AG04450 (cell line): Measurements from ENCODE around the gene PAM16. TPM values are rescaled to one million over a fixed set of nuclear protein-coding genes. Genes with fewer than 3 reads are reported as not detected.

Source experiments
- CTCF ChIA-PET: fragments of 300-600, 350-600 bp; formaldehyde crosslinking; extraction: SDS; loops from one replicate; lab custom pipeline; 2022; ENCODE audit warnings: antibody characterized with exemption, inconsistent platforms; lab: Charles Lee
- POLR2A ChIA-PET: fragments of 350-600 bp; formaldehyde crosslinking; extraction: SDS; loops from one replicate; lab custom pipeline; 2021; ENCODE audit warnings: antibody characterized with exemption, inconsistent platforms; lab: Yijun Ruan, JAX
- DNase-seq: peaks from one replicate; pipeline ENCODE4 v3.0.0-alpha.2; 2011; ENCODE audit warnings: low read depth, low spot score
- H3K27ac ChIP-seq: one replicate; pipeline ENCODE4 v1.5.1; 2012; ENCODE audit warnings: low read depth, low read length, control low read depth
- H3K27me3 ChIP-seq: one replicate; pipeline ENCODE4 v1.6.0; 2012; ENCODE audit warnings: low read length; ENCODE audit not compliant: control insufficient read depth, insufficient read depth
- H3K4me3 ChIP-seq: 2 replicates; pipeline ENCODE4 v1.5.1; 2011; ENCODE audit warnings: mild to moderate bottlenecking, low read depth, low read length, control low read depth
- H3K9me3 ChIP-seq: 2 replicates; pipeline ENCODE4 v1.5.1; 2012; ENCODE audit warnings: low read length; ENCODE audit not compliant: control insufficient read depth, insufficient read depth
- CTCF ChIP-seq: IDR thresholded peaks from 2 replicates; pipeline ENCODE4 v1.5.1; 2011; ENCODE audit warnings: low read depth, low read length, control low read depth, inconsistent platforms
- polyA plus RNA-seq: library from polyadenylated mRNA; depleted of rRNA; stranded (reverse); fragments of >200 nt; gene quantifications from 2 replicates; pipeline ENCODE4 v1.2.3, GENCODE V29; 2011

The PAM16 gene
- polyA plus RNA-seq, 1 experiment: 18.4 TPM

GRCh38 chr16:4341250-4341649 is 9.9 kb downstream of the PAM16 start:
- Histone ChIP-seq H3K9me3 (no peaks in the 10 kb centered on the region), H3K4me3 (no peak overlapping the region), H3K27ac (peak overlapping the region; percentile 11), H3K27me3 (no peaks in the 10 kb centered on the region)
- ChIA-PET POLR2A (interaction anchor here (0.5 to 1.1 kb wide), 2 partner anchors 30 to 69 kb away, joined by 3 read pairs; no protein-coding TSS in a partner anchor), CTCF (interaction anchor here (1.0 to 1.4 kb wide), 2 partner anchors 62 to 88 kb away, joined by 4 to 11 read pairs; no protein-coding TSS in a partner anchor)
- no peak for DNase-seq
- TF ChIP-seq CTCF: no peak

GRCh38 chr16:4340443-4340842 is 10.7 kb downstream of the PAM16 start:
- H3K4me3 ChIP-seq: no peak overlapping the region
- CTCF ChIA-PET: interaction anchor here (0.5 to 2.9 kb wide), 7 partner anchors 10 to 141 kb away, joined by 3 to 27 read pairs (median 4); no protein-coding TSS in a partner anchor

GRCh38 chr16:4339909-4340308 is 11.2 kb downstream of the PAM16 start:
- H3K9me3 ChIP-seq: no peaks in the 10 kb centered on the region
- CTCF ChIA-PET: interaction anchor here (0.5 to 2.9 kb wide), 8 partner anchors 9 to 140 kb away, joined by 3 to 27 read pairs (median 4); partner anchors contain the start of gene PAM16
- POLR2A ChIA-PET: interaction anchor here (0.8 to 1.9 kb wide), 2 partner anchors 11 to 31 kb away, joined by 4 to 8 read pairs; partner anchors contain the start of genes PAM16 and VASN
- TF ChIP-seq CTCF: peak; percentile 39
- no peak overlapping the region for H3K27ac ChIP-seq
- H3K4me3 ChIP-seq: no peak overlapping the region
- H3K27me3 ChIP-seq: no peaks in the 10 kb centered on the region
- DNase-seq: peak; percentile 32

More at GRCh38 chr16:4340443-4340842, 10.7 kb downstream of the PAM16 start:
- Histone ChIP-seq H3K27me3 (no peaks in the 10 kb centered on the region), H3K9me3 (no peaks in the 10 kb centered on the region), H3K27ac (no peak overlapping the region)
- no peak for TF ChIP-seq CTCF
- no peak for DNase-seq
- POLR2A ChIA-PET: interaction anchor here (0.8 to 1.9 kb wide), 2 partner anchors 10 to 31 kb away, joined by 4 to 8 read pairs; partner anchors contain the start of genes PAM16 and VASN

- CTCF ChIA-PET: interaction anchor here (0.7 to 2.9 kb wide), 7 partner anchors 9 to 140 kb away, joined by 4 to 27 read pairs (median 6); partner anchors contain the start of gene PAM16
- POLR2A ChIA-PET: interaction anchor here (0.8 to 1.9 kb wide), 2 partner anchors 11 to 32 kb away, joined by 4 to 8 read pairs; partner anchors contain the start of genes PAM16 and VASN
- H3K9me3 ChIP-seq: no peaks in the 10 kb centered on the region
- H3K4me3 ChIP-seq: no peak overlapping the region
- no peak overlapping the region for H3K27ac ChIP-seq
- no peak for DNase-seq
- TF ChIP-seq CTCF: no peak
- H3K27me3 ChIP-seq: no peaks in the 10 kb centered on the region
Measured at GRCh38 chr16:4339455-4339854, 11.7 kb downstream of the PAM16 start.

- H3K27me3 ChIP-seq: no peaks in the 10 kb centered on the region
- no peak for TF ChIP-seq CTCF
- H3K9me3 ChIP-seq: no peaks in the 10 kb centered on the region
- no peak for DNase-seq
- ChIA-PET CTCF (interaction anchor here (0.9 to 2.9 kb wide), 5 partner anchors 8 to 64 kb away, joined by 6 to 27 read pairs (median 10); no protein-coding TSS in a partner anchor), POLR2A (interaction anchor here (1.9 kb wide), 1 partner anchor 12 kb away, joined by 8 read pairs; the partner anchor contains the start of gene PAM16)
- peak overlapping the region; percentile 2 for H3K27ac ChIP-seq
- no peak overlapping the region for H3K4me3 ChIP-seq
Measured at GRCh38 chr16:4338712-4339299, 12.3 kb downstream of the PAM16 start.
